SH-SY5Y (cell line): ENCODE results near the gene BRAT1.

Experiments used
- GATA2 ChIP-seq: IDR thresholded peaks from 2 replicates; pipeline ENCODE4 v1.6.1; 2011; ENCODE audit warnings: mild to moderate bottlenecking, low read depth, low read length
- GATA3 ChIP-seq: IDR thresholded peaks from 2 replicates; pipeline ENCODE4 v1.6.1; 2011; ENCODE audit warnings: low read depth, mild to moderate bottlenecking, low read length, moderate library complexity

DNA sequence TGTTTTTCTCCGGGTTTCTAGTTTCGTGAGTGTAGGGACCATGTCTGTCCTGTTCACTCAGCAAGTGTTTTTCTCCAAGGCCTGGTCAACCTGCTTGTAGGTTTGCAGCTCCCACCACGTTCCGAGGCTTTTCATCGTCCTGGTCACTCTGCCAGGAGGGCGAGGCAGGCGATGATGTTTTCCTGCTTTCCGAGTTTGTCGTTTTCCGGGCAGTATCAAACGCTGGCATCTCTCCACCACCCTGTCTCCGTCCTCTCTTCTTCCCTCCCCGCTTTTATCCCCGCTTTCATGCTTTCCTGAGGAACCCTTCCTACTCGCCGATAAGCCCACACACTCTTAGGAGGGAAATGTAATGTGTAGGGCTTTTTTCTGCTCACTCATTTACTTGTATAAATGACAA is 14.7 kb upstream of the BRAT1 start:
- TF ChIP-seq GATA2 (no peak), GATA3 (no peak)
